Activated CD4-positive, alpha-beta T cell treated with anti-CD3 and anti-CD28 coated beads, Interleukin-10, Interleukin-2, amounts not matched to agents 100 ng/mL and 50 ng/mL, durations not matched to agents 16 hours and 8 hours (primary cell): ENCODE data around the gene CTF1.
"Not testable (repeated sequence)": the region's sequence is repeated elsewhere in the genome, so short reads cannot be mapped to it uniquely, and the experiment has no call there.

Source experiments
- DNase-seq: peaks from one replicate; pipeline ENCODE4 v3.0.0-alpha.2; 2020

Gene CTF1

GRCh38 chr16:30934827-30935557, 38.6 kb downstream of the CTF1 start:
- DNase-seq = peak; percentile 53

GRCh38 chr16:30937692-30938091, 41.3 kb downstream of the CTF1 start:
- DNase-seq = no peak

DNA sequence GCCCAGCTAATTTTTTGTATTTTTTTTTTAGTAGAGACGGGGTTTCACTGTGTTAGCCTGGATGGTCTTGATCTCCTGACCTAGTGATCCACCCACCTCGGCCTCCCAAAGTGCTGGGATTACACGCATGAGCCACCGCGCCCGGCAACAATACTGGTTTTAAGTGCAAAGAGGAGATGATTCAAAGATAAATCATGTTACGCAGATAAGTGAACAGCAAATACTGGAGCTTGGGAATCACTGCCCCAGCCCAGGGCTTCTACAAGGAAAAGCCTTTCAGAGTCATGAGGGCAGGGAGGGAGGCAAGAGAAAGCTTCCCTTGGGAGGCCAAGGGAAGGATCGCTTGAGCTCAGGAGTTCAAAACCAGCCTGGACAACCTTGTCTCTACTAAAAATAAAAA, 43.2 kb downstream of the CTF1 start:
- DNase-seq = not testable (repeated sequence)

- peak; percentile 82 for DNase-seq
These were observed 45.4 kb downstream of the CTF1 start for GRCh38 chr16:30941600-30942425.

- DNase-seq = no peak
These were observed 46.0 kb downstream of the CTF1 start for GRCh38 chr16:30942426-30942806.

DNA sequence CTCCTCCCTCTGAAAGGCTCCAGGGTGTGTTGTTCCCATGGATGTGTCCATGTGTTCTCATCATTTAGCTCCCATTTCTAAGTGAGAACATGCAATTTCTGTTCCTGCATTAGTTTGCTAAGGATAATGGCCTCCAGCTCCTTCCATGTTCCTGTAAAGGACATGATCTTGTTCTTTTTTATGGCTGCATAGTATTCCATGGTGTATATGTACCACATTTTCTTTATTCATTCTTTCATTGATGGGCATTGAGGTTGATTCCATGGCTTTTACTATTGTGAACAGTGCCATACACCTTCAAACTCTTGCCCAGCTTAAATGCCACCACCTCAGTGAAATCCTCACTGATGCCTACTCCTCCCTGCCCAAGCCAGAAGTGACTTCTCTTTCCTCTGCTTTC, 47.9 kb downstream of the CTF1 start:
- DNase-seq = no peak

GRCh38 chr16:30946671-30947540, 50.5 kb downstream of the CTF1 start:
- no peak for DNase-seq

DNA sequence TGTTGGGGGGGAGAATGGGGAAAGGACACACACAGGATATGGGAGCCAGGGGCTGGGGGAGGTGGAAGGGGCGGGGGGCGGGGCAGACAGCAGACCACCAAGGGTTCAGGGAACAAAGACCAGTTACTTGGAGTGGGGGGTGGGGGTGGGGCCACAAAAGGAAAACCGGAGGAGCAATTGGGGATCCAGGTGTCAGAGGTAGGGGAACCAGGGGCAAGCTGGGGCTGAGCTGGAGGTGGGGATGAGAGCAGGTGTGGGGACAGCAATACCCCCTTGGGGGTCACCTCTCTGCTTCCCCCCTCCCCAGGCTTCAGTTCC, 51.1 kb downstream of the CTF1 start:
- no peak for DNase-seq

DNA sequence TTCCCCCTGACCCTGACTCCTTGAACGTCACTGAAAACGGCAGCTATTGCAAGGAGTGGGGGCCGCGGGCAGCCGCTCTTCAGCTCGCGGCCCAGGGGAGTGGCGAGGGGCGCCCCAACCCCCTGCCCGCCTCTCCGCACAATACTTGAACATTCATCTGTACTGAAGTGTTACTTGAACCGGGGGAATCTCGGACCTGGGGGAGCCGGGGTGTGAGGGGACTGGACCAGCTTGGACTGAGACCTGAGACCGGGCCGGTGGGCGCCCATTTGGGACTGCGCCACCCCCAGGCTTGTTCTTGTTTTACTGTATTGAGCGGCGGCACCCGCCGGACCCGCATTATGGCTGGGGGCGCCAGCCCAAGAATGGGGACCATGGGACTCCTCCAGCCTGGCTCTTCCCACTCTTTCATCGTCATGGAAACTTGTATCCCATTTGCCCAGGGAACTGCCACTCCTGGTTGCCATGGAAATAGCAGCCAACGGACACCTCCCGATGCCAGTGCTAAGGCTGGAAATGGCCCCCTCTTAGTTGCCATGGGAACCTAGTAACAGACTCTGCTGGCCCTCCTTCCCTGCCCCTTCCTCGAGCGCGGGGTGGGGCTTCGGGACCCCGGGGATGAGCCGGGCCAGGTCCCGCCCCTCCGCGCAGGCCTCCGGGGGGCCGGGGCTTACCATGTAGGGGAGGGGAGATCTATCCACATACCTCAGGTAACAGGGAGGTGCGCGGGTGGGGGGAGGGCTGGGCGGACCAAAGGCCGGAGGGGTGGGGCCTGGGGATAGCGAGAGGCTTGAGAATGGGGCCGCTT, 51.6 kb downstream of the CTF1 start:
- DNase-seq = no peak

- DNase-seq = peak; percentile 57
These were observed 52.5 kb downstream of the CTF1 start, which contains the start of gene ORAI3 for GRCh38 chr16:30948667-30949649. ORAI3 (plus strand) TSS chr16:30949068; CDS start chr16:30949290, 222 bp downstream.

DNA sequence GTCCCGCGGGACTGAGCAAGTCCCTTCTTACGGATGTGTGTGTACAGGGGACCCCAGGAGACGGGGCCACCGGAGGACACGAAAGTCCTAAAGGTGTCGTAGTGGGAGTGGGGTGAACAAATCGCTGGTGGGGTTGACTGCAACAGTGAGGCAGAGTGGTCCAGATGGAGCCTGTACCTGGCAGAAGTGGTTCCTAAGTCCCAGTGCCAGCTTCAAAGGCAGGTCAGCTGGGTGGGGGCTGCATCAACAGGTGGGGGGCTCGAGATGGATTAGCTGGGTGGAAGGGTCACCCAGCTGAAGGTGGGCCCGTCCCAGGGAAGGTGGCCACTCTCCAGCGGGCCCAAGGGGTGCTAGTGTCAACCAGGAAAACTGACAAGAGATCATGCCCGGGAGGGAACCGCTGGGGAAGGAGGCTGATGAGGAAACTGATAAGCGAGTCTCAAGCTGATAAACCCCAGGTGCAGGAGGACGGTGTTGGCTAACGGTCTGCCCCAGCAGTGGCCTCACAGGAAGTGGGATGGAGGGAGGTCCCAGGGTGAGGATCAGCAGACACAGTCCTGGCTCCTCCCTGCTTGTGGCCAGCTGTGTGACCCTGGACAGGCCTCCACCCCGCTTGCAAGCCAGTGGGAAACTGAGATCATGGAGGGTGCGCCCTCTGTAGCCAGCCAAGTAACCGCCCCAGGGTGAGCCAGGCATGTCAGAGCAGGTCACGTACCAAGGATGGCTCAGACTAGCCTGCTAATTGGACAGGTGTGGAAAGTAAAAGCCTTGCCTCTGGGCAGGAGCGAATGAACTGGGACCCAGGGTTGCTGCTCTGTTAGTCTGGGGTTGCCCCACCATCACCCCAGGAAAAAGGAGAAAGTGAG, 53.5 kb downstream of the CTF1 start:
- DNase-seq = peak; percentile 62

GRCh38 chr16:30950516-30951065, 54.2 kb downstream of the CTF1 start:
- DNase-seq = no peak

DNA sequence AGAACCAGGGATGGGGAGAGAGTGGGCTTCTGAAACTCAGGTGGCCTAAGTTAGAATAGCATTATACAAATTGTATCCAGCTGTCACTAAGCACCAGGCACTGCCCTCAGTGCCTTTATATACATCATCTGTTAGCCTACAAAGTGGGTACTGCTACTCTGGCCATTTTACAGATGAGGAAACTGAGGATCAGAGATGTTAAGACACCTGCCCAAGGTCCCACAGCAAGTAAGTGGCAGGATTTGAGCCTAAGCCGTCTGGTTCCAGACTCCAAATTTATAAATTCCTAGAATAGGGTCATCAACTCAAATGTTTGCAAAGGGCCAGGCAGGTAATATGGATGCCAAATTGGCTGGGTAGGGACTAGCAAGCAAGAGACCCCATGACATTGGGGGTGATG, 54.8 kb downstream of the CTF1 start:
- no peak for DNase-seq

GRCh38 chr16:30951750-30952149, 55.3 kb downstream of the CTF1 start:
- no peak for DNase-seq

- no peak for DNase-seq
These were observed 56.7 kb downstream of the CTF1 start for GRCh38 chr16:30953111-30953510.
